GM18907 (cell line): ENCODE measurements around the gene ZNF37A.
"Not testable (repeated sequence)": the region's sequence is repeated elsewhere in the genome, so short reads cannot be mapped to it uniquely, and the experiment has no call there.

ENCODE experiments used
- ATAC-seq: cut with Tn5 transposase; IDR thresholded peaks from one replicate; pipeline ENCODE4 v1.9.1; 2021; ENCODE audit warnings: mild to moderate bottlenecking, moderate library complexity; ENCODE audit not compliant: unreplicated experiment

ZNF37A gene

DNA sequence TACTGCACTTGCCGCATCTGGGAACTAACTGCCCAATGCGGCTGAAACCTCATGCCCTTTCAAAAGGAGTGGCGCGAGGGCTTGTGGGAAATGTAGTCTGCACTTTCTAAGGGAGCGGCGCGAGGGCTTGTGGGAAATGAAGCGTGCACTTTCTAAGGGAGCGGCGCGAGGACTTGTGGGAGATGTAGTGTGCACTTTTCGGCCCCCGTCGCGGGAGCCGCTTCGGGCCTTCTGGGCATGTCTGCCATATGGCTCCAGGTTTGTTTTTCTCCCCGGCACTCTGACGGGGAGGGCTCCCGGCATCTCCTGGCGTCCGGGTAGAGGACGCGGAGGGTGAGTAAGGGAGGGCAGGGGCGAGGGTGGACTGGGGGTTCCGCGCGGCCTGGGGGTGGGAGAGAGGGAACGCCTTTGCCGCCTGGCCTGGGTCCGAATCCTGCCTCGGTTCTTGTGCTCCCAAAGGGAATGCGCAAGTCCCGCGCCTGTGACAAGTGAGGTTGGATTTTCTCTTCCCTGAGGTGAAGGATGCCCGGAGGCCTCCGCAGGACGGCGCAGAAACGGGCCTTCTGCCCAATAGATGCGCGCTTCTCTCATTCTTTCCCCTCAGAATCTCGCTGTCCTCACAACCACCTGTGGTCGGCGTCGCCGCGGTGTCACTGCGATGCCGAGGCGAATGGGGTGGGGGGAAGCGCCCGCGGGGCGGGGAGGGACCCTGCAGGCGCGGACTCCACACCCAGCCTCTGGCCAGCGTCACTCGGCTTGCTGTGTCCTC is at the start of gene ZNF37A:
Gene ZNF37A, plus strand, starts transcription at position 180 of the 769 bp plus-strand sequence. CDS start 2,281 bp downstream, outside the sequence.
- peak; percentile 99 for ATAC-seq

DNA sequence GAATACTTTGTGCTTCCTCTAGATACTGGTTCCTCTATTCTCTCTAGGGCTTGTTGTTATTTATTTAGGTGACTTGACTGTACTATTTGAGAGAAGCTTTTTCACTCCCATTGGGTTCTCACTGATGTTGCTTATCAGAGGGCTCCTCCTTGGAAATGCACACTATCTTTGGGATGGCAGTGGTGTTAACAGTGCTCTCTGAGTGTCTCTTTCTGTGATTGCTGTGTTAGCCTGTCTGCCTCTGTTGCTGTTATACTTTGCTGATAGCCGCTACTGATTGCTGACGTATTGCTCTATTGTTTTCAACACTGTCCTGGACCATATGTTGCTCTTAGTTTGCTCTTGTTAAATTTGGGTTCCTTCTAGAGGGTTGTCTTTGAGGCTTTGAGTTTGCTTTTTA is 49.0 kb upstream of the ZNF37A start:
- no peak for ATAC-seq

DNA sequence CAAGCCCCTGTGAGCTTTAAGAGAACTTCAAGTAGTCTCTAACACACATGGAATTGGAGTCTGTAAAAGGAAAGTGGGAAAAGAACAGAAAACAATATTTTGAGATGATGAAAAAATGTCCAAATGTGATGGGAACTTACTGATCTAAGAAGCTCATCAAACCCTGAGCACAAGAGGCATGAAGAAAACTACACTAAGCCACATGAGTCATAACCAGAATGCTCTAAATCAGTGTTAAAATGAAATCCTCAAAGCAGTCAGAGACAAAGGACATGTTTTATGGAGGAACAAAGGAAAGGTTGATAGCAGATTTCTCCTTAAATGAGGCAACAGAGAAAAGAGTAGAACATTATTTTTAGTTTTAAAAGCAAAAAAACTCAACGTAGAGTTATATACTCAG is 46.5 kb upstream of the ZNF37A start:
- ATAC-seq: peak; percentile 77

DNA sequence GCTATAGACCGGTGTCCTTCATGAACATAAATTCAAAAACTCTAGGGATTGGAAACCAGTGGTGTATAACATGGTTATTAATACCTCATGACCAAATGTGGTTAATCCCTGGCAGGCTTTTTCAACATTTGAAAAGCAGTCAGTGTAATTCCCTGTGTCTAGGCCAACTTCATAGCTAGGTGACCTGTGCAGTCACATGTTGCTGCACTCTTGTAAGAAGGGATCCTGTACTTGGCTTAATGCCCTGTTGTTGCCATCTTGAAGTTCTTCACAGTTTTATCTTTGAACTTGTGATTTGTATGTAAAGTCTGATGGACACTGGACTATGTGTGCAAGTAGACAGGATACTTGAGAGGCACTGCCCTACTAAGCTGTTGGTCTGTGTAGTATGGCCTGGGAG is 43.9 kb upstream of the ZNF37A start:
- no peak for ATAC-seq

DNA sequence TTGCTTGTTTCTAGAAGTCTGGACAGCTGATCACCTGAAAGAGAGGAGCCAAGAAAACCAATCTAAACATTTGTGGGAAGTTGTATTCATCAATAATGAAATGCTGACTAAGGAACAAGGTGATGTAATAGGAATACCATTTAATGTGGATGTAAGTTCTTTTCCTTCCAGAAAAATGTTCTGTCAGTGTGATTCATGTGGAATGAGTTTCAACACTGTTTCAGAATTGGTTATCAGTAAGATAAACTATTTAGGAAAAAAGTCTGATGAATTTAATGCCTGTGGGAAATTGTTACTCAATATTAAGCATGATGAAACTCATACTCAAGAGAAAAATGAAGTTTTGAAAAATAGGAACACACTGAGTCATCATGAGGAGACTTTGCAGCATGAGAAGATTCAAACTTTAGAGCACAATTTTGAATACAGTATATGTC is 39.8 kb upstream of the ZNF37A start:
- ATAC-seq: no peak

DNA sequence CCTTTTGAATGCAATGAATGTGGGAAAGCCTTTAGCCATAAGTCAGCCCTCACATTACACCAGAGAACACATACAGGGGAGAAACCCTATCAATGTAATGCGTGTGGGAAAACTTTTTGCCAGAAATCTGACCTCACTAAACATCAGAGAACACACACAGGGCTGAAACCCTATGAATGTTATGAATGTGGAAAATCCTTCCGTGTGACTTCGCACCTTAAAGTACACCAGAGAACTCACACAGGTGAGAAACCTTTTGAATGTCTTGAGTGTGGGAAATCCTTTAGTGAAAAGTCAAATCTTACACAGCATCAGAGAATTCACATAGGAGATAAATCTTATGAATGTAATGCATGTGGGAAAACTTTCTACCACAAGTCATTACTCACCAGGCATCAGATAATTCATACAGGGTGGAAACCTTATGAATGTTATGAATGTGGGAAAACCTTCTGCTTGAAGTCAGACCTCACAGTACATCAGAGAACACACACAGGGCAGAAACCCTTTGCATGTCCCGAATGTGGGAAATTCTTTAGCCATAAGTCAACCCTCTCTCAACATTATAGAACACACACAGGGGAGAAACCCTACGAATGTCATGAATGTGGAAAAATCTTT is 38.8 kb upstream of the ZNF37A start:
- not testable (repeated sequence) for ATAC-seq

DNA sequence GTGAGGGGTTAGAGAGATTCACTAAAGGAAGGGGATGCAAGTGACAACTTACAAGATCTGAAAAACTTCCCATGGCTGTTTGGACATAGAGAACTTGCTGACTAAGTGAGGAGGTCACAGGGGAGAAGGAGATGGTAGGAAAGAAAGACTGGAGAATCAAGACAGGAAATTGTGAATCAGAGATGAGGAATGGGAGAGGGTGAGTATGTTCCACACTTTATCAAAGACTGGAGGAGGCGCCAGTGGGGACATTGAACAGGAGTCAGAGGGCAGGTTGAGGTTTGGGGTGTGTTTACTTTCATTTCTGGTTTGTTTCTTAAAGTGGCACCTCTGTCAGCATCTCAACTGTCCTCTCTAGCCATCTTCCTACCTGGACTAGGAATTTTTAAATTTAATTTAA is 24.5 kb upstream of the ZNF37A start:
- not testable (repeated sequence) for ATAC-seq

DNA sequence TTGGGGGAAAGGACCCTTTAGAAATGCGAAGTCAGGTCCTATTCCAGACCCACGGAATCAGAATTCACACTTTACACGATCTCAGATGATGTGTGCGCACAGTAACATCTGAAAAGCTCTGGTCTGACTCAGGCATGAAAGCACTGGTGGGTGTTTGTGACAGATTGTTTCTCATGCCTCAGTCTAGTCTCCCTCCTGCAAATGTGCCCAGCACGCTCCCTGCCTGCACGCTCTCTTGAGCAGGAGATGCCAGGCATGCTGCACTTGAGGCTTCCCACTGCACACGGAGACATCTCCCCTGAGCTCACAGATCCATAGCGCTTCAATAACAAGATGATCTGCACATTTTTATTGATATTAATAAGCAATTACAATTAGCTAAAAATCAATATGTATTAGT is 23.6 kb upstream of the ZNF37A start:
- ATAC-seq: no peak

DNA sequence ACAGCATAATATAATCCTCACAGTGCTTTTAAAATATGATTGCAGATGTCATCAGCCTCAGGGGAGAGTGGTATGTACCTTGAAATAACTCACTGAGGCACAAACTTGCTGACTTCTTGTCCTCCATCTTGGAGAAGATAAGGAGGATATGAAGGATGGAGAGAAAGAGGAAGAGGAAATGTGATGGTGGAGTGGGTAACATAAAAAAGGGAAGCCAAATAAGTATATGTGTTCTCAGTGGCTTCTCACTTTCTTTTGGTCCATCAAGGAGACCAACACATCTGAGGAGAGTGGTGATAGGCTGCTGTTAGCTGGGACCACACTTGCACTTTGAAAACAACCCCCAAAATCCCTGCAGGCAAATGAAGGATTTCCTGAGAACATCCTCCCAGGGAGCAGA is 21.6 kb upstream of the ZNF37A start:
- ATAC-seq: no peak

DNA sequence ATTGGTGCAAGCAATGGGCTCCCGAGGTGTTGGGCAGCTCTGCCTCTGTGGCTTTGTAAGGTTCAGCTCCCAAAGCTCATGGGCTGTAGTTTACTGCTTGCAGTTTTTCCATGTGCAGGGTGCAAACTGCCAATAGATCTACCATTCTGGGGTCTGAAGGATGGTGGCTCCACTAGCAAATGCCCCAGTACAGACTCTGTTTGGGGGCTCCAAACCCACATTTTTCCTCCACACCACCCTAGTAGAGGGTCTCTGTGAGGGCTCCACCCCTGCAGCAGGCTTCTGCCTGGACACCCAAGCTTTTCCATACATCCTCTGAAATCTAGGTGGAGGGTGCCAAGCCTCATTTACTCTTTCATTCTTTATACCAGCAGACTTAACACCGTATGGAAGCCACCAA is 17.4 kb upstream of the ZNF37A start:
- no peak for ATAC-seq

DNA sequence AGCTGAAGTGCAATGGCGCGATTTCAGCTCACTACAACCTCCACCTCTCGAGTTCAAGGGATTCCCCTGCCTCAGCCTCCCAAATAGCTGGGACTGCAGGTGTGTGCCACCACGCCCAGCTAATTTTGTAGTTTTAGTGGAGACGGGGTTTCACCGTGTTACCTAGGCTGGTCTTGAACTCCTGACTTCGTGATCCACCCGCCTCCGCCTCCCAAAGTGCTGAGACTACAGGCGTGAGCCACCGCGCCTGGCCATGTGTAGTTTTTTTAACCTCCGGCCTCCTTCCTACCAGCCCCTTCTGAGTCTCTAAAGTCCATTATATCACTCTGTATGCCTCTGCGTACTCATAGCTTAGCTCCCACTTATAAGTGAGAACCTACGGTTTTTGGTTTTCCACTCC is 819 bp upstream of the ZNF37A start:
- ATAC-seq: not testable (repeated sequence)

DNA sequence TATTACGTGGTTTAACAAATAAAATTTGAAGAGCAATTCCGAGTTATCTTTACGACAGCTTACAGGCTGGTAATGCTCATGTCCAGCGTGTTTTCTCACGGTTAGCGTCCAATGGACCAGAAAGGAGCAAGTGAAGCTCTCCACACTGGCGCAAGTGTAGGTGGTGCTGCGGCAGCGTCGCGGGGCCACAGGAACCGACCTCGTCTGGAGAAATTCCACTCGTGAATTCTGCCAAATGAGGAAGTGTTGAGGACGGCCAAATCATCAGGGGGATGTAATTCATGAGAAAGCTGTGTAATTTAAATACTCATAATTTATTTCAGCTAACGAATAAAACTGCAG is 350 bp upstream of the ZNF37A start:
- peak; percentile 29 for ATAC-seq

DNA sequence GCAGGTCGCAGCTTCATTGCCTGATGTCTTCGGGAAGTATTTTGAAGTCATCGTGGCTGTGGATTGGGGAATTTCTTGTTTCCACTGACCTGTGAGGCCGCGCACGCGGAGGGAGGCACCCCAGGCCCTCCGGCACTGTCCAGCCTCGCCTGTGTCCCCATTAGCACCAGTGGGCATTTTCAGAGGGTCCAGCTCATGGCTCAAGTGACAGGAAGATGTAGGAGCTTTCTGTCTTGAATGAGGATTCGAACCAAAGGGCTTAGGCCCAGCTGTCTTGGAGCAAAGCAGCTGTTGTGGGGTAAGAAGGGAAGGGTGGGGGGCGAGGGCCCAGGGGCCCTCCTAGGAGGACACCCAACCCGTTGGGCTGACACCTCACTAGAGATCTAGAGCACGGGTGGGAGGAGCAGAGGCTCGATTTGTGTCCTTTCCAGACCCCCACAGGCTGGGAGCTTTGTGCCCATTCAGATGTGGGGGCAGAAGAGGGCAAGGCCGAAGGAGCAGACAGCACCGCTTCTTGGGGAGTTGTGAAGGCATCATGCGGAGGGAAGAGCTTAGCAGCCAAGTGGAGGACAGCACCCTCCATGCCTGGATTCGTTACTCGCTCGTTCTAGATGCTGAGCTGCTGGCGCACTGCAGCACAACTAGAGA is 914 bp downstream of the ZNF37A start:
- no peak for ATAC-seq

DNA sequence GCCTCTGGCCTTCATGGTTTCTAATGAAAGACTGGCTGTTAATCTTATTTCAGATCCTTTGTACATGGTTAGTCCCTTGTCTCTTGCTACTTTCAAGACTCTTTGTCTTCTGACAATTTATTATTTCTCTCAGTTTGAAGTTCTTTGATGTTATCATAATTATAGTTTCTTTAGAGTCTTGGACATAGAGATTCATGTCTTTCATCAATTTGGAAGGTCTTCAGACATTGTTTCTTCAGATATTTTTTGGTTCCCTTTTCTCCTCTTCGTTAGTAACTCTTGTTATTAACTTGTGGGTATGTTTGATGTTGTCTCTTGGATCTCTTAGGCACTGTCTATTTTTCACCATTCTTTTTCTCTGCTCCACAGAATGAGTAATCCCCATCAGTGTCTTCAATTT is 8.7 kb downstream of the ZNF37A start:
- no peak for ATAC-seq

DNA sequence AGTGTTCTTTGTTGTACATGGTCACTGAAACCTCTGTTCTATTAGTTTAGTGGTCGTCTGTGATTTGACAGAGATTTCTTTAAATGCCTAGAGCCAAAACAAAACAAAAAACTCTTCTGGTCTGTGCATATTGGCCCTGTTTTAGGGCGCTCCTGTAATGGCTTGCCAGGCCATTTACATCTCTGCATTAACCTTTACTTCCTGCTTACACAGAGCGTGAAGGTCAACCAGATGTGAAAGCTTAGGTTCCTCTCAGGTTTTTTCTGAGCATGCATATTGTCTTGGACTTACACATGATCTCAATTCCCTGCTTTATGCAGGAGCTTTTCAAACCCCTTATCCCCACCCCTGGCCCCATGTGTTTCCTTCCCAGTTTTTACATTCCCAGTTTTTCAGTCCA is 9.6 kb downstream of the ZNF37A start:
- no peak for ATAC-seq

DNA sequence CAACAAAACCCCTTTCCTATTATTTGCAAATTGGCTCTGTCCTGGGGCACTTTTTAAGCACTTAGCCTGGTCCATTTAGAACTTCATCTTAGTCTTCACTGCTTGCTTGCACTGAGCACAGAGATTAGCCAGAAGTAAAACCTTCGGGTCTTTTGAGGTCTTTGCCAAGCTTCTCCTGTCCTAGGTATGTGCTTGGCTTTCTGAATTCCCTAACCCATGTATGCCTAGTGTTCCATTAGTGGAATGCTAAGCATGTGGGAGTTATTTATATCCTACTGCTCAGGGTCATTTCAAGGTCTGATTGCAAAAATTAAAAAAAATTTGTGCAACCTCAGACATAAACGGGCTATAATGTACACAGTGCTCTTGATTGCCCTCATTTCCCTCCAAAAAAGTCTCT is 18.0 kb downstream of the ZNF37A start:
- ATAC-seq: no peak

DNA sequence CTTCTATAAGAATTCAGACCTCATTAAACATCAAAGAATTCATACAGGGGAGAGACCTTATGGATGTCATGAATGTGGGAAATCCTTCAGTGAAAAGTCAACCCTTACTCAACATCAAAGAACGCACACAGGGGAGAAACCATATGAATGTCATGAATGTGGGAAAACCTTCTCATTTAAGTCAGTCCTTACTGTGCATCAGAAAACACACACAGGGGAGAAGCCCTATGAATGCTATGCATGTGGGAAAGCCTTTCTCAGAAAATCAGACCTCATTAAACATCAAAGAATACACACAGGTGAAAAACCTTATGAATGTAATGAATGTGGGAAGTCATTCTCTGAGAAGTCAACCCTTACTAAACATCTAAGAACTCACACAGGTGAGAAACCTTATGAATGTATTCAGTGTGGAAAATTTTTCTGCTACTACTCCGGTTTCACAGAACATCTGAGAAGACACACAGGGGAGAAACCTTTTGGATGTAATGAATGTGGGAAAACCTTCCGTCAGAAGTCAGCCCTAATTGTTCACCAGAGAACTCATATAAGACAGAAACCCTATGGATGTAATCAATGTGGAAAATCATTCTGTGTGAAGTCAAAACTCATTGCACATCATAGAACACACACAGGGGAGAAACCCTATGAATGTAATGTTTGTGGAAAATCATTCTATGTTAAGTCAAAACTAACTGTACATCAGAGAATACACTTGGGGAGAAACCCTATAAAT is 24.1 kb downstream of the ZNF37A start:
- no peak for ATAC-seq

DNA sequence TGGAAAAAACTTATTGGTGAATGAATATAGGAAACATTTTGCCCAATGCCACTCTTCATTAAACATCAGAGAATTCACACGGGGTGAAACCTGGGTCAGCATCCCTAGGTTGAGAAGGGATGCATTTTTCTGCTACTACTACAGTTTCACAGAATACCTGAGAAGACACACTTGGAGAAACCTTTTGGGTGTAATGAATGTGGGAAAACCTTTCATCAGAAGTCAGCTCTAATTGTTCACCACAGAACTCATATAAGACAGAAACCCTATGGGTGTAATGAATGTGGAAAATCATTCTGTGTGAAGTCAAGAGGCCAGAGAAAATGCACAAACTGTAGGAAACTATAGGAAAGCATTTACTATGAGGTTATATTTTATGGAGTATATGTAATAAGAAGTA is 24.9 kb downstream of the ZNF37A start:
- no peak for ATAC-seq

DNA sequence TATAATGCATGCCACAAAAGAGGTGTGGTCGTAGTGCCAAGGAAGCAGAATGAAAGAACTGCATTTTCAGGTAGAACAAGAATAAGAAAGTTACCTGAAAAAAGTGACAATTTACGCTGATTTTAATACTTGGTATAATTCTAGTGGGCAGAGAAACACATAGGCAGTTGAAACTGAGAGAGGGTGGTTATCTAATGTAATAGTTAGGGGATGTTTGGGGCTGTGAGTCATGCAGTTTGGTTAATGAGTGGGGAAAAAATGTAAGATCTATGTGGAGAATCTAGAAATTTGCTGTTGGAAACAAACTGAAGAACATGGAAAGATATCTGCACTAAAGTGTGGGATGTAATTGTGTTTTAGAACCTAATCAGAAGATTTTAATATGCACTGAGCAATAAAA is 33.7 kb downstream of the ZNF37A start:
- ATAC-seq: no peak

DNA sequence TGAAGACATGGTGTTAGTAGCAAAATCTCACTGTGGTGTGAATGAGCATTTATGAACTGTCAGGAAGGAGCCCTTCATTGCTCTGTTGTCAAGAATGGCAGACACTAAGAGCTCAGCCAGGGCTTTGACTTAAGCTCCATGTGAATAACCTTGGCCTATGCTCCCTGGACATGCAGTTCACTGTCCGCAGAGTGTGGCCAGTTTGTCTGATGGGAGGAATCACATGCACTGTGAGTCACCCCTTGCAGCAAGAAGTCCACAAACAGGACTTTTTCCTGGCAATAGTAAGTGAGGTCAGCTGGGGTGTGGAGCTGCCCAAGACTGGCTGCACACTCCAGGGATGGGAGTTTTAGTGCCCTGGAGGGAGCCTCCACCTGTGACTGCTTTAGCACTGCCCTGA is 49.5 kb downstream of the ZNF37A start:
- ATAC-seq: no peak

DNA sequence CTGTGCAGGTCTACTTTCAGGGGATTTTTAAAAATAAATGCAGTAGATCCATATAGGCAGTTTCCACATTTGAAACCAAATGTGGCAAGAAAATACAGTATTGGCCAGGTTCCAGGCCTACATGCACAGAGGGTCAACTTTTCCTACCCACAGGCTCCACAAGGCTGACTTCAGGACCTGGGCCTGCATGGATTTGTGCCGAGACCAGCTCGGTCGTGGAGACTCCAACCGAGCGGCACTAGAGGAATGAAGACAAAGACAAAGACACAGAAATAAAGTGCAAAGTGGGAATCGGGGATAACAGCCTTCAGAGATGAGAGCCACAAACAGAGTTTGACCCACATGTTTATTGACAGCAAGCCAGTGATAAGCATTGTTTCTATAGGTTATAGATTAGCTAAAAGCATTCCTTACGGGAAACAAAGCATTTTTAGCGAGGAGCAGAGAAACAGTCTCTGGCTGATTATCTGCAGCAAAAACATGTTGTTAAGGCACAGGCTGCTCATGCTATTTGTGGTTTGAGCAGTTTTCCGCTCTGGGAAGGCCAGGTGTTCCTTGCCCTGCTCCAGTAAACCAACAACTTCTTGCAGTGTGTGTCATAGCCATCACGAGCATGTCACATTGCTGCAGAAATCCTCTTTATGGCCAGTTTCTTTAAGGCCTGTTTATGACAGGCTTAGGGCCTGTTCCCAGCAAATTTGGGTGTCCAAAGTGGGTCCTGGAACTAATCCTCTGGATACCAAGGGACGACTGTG is 52.6 kb downstream of the ZNF37A start:
- no peak for ATAC-seq
